ENCODE results near the gene NHLH1.

DNA sequence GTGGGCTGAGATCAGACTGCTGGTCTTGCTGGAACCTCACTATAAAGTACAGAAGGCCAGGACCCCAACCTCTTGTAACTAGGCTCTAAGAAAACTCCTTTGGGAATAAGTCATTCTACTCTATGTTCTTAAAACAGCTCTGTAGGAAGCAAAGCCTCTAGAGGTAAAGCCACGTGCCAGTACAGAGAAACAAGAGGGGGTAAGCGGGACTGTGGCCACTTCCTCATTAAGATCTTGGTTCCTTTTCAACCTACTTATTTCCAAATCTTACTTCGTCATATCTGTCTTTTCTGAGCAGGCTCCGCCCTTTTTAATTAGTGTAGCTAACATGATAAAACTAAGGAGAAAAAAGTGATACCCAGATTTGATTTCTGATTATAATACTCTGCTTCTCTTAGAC, 19.9 kb upstream of the NHLH1 start:
- TF ChIP-seq MYC (IDR thresholded peaks at IDR 0.05; ENCODE audit: low read depth, low read length) (no peak), EZH2 (IDR thresholded peaks at IDR 0.05; ENCODE audit: borderline replicate concordance, low read depth, low read length, severe bottlenecking) (no peak), CTCF (IDR thresholded peaks at IDR 0.05; ENCODE audit: extremely low read depth in 1 of 2, insufficient read depth in 1 of 2, low read depth in 1 of 2, low read length in 2 of 2) (no peak), POLR2A (IDR thresholded peaks at IDR 0.05; ENCODE audit: low read depth, low read length) (no peak), POLR2AphosphoS5 (IDR thresholded peaks at IDR 0.05; ENCODE audit: insufficient read depth, low read depth, low read length) (no peak), JUN (IDR thresholded peaks at IDR 0.05; ENCODE audit: borderline replicate concordance, insufficient read depth, insufficient read length, low read depth) (no peak), GATA2 (IDR thresholded peaks at IDR 0.05; ENCODE audit: insufficient read depth, insufficient read length, low read depth, low read length) (no peak), FOS (IDR thresholded peaks at IDR 0.05; ENCODE audit: borderline replicate concordance, insufficient read depth, low read length) (no peak)
- TF ChIP-seq, protein P1, sequence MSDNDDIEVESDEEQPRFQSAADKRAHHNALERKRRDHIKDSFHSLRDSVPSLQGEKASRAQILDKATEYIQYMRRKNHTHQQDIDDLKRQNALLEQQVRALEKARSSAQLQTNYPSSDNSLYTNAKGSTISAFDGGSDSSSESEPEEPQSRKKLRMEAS (IDR thresholded peaks at IDR 0.05; ENCODE audit: insufficient read depth, insufficient read length) = no peak

Data from endothelial cell of umbilical vein (primary cell).